Endothelial cell of umbilical vein (primary cell): ENCODE measurements around the gene RAMP1. TPM values are rescaled to one million over a fixed set of nuclear protein-coding genes. Genes with fewer than 3 reads are reported as not detected.

ENCODE experiments used
- BruUV-seq: library from RNA; stranded (reverse); fragments of 400-500 nt; replicated peaks from 2 replicates; lab custom pipeline; 2021; lab: Mats Ljungman, UMichigan
- CTCF ChIA-PET: fragments of 300-600, 350-600 bp; sonication (Branson Sonifier 250); formaldehyde crosslinking; loops from one replicate; lab custom pipeline; 2021; ENCODE audit warnings: antibody characterized with exemption, inconsistent platforms; lab: Charles Lee
- POLR2A ChIA-PET: fragments of 300-600, 350-600 bp; sonication (Branson Sonifier 250); formaldehyde crosslinking; loops from one replicate; lab custom pipeline; 2021; ENCODE audit warnings: antibody characterized with exemption, inconsistent platforms; lab: Charles Lee
- DNase-seq: peaks from one replicate; pipeline ENCODE4 v3.0.0-alpha.2; 2011; ENCODE audit warnings: low read depth, low spot score
- FAIRE-seq: peaks from 2 replicates; lab custom pipeline; 2011; peaks lifted over from hg19 to GRCh38; lab: Jason Lieb, UNC
- H2AFZ ChIP-seq: 2 replicates; pipeline ENCODE4 v1.6.0; 2012; ENCODE audit warnings: low read depth, low read length, control low read depth, inconsistent platforms
- H3K27ac ChIP-seq: 2 replicates; pipeline ENCODE4 v1.5.1; 2011; ENCODE audit warnings: low read depth, mild to moderate bottlenecking, control low read depth, low read length, moderate library complexity; ENCODE audit not compliant: insufficient read depth
- H3K27me3 ChIP-seq, 2 experiments: 2 replicates each; pipeline versions ENCODE4 v1.6.0 to v1.6.1; 2011; ENCODE audit warnings: low read length in 2 of 2, mixed read lengths in 1 of 2; ENCODE audit not compliant: control insufficient read depth in 2 of 2, insufficient read depth in 2 of 2
- H3K36me3 ChIP-seq, 2 experiments: 2 replicates in 1 of 2; 3 replicates in 1 of 2; pipeline ENCODE4 v1.5.1; 2011; ENCODE audit warnings: low read length in 2 of 2, mild to moderate bottlenecking in 1 of 2, moderate library complexity in 1 of 2; ENCODE audit not compliant: control insufficient read depth in 2 of 2, insufficient read depth in 2 of 2; ENCODE audit errors: extremely low read depth in 1 of 2
- H3K4me1 ChIP-seq: 3 replicates; pipeline ENCODE4 v1.5.1; 2011; ENCODE audit warnings: mild to moderate bottlenecking, low read length; ENCODE audit not compliant: control insufficient read depth, insufficient read depth; ENCODE audit errors: extremely low read depth
- H3K4me2 ChIP-seq: 2 replicates; pipeline ENCODE4 v1.6.1; 2011; ENCODE audit warnings: low read length, control low read depth, mixed read lengths; ENCODE audit not compliant: insufficient read depth
- H3K4me3 ChIP-seq, 3 experiments: fragments of 200-600 bp in 1 of 3; sonication (generic), shearing (Covaris generic) in 1 of 3; replicated peaks in 1 of 3; 2 replicates each; pipeline ENCODE4 v1.5.1; 2011 to 2016; ENCODE audit warnings: control low read depth in 3 of 3, low read length in 3 of 3, mild to moderate bottlenecking in 2 of 3, inconsistent platforms in 1 of 3, low read depth in 1 of 3, moderate library complexity in 1 of 3; ENCODE audit not compliant: insufficient read depth in 1 of 3
- H3K79me2 ChIP-seq: 2 replicates; pipeline ENCODE4 v1.6.0; 2012; ENCODE audit warnings: low read length, inconsistent platforms; ENCODE audit not compliant: control insufficient read depth, insufficient read depth
- H3K9ac ChIP-seq: replicated peaks from 2 replicates; pipeline ENCODE3; 2011; ENCODE audit warnings: low read length, control low read depth; ENCODE audit not compliant: insufficient read depth; ENCODE audit errors: extremely low read depth
- H3K9me1 ChIP-seq: replicated peaks from 3 replicates; pipeline ENCODE4 v1.6.0; 2011; ENCODE audit warnings: mild to moderate bottlenecking, low read length; ENCODE audit not compliant: control insufficient read depth, insufficient read depth; ENCODE audit errors: extremely low read depth
- H3K9me3 ChIP-seq: replicated peaks from 2 replicates; pipeline ENCODE4 v1.5.1; 2012; ENCODE audit warnings: low read length, inconsistent platforms; ENCODE audit not compliant: control insufficient read depth, insufficient read depth
- H4K20me1 ChIP-seq: replicated peaks from 2 replicates; pipeline ENCODE3; 2011; ENCODE audit warnings: mild to moderate bottlenecking, low read length; ENCODE audit not compliant: control insufficient read depth, insufficient read depth; ENCODE audit errors: extremely low read depth
- CTCF ChIP-seq, 2 donors: IDR thresholded peaks; 1 replicate in 1 of 2; 2 replicates in 1 of 2; pipeline ENCODE4 v1.5.1; 2011; ENCODE audit warnings: low read length in 2 of 2, mild to moderate bottlenecking in 2 of 2, moderate library complexity in 2 of 2, control low read depth in 1 of 2, inconsistent platforms in 1 of 2, low read depth in 1 of 2; ENCODE audit not compliant: insufficient read depth in 1 of 2; ENCODE audit errors: extremely low read depth in 1 of 2
- EZH2 ChIP-seq: IDR thresholded peaks from 2 replicates; pipeline ENCODE4 v1.6.1; 2012; ENCODE audit warnings: borderline replicate concordance, low read depth, mild to moderate bottlenecking, moderate library complexity, low read length, inconsistent platforms; ENCODE audit not compliant: severe bottlenecking
- FOS ChIP-seq: IDR thresholded peaks from 2 replicates; pipeline ENCODE4 v1.6.1; 2011; ENCODE audit warnings: mild to moderate bottlenecking, low read length, moderate library complexity, borderline replicate concordance; ENCODE audit not compliant: insufficient read depth
- JUN ChIP-seq: IDR thresholded peaks from 2 replicates; pipeline ENCODE4 v1.6.1; 2011; ENCODE audit warnings: borderline replicate concordance, low read depth; ENCODE audit not compliant: insufficient read length, insufficient read depth
- MAX ChIP-seq: IDR thresholded peaks from 2 replicates; pipeline ENCODE4 v1.6.1; 2011; ENCODE audit not compliant: insufficient read depth, insufficient read length
- MYC ChIP-seq: IDR thresholded peaks from one replicate; pipeline ENCODE4 v1.6.1; 2011; ENCODE audit warnings: mild to moderate bottlenecking, low read depth, low read length
- POLR2A ChIP-seq: IDR thresholded peaks from 2 replicates; pipeline ENCODE4 v1.6.1; 2012; ENCODE audit warnings: low read depth, mild to moderate bottlenecking, control low read depth, low read length
- POLR2AphosphoS5 ChIP-seq: IDR thresholded peaks from 2 replicates; pipeline ENCODE4 v1.6.1; 2012; ENCODE audit warnings: low read depth, mild to moderate bottlenecking, control low read depth, low read length, moderate library complexity; ENCODE audit not compliant: insufficient read depth
- dilution Hi-C: fragments of 300-500 bp; cut with MboI; formaldehyde crosslinking; loops from one replicate; pipeline ENCODE4 v1.15.0; 2019; ENCODE audit warnings: low sequenced_read_pairs; ENCODE audit not compliant: extremely low pct_ligation_motif_present
- intact Hi-C: fragments of 100-400 bp; cut with micrococcal nuclease; formaldehyde crosslinking; loops from one replicate; pipeline ENCODE4 v1.10.0; 2022
- polyA plus RNA-seq, 4 experiments: library from polyadenylated mRNA; depleted of rRNA in 3 of 4; stranded (reverse) in 3 of 4; unstranded in 1 of 4; fragments of >200 nt; gene quantifications; 2 replicates each; pipeline versions ENCODE4 v1.2.1 to v1.2.3, GENCODE V29; 2011 to 2012; ENCODE audit warnings: missing spikeins in 1 of 4
- total RNA-seq: library from RNA; stranded (reverse); gene quantifications from 2 replicates; pipeline ENCODE4 v1.2.3, GENCODE V29; 2021

The RAMP1 gene
- total and polyA plus RNA-seq, 2 donors (not counting 3 experiments of a cell fraction or from before 2014, with no cell fraction given) = 0.18 TPM; not detected in 1

GRCh38 chr2:237873421-237873831 lies 14.0 kb downstream of the RAMP1 start:
- Histone ChIP-seq H2AFZ (no peak overlapping the region), H3K36me3 (no peaks in the 10 kb centered on the region), H3K27me3 (no peaks in the 10 kb centered on the region), H3K27ac (no peak overlapping the region), H3K9me3 (no peaks in the 10 kb centered on the region), H3K4me3 (no peak overlapping the region), H3K4me2 (no peak overlapping the region), H3K4me1 (no peaks in the 10 kb centered on the region), H3K9me1 (no peaks in the 10 kb centered on the region), H4K20me1 (no peaks in the 10 kb centered on the region), H3K9ac (no peak overlapping the region), H3K79me2 (no peaks in the 10 kb centered on the region)
- ChIA-PET POLR2A (no interaction called here), CTCF (interaction anchor here (1.0 kb wide), 1 partner anchor 15 kb away, joined by 4 read pairs; no protein-coding TSS in a partner anchor)
- FAIRE-seq = no peak
- no peak for DNase-seq
- BruUV-seq = no TSS peak
- dilution Hi-C loops = no loop called here
- TF ChIP-seq CTCF (IDR thresholded peaks at IDR 0.05; ENCODE audit: extremely low read depth in 1 of 2, insufficient read depth in 1 of 2, low read depth in 1 of 2, low read length in 2 of 2) = no peak
- no peak for TF ChIP-seq FOS
- TF ChIP-seq MAX = no peak
- intact Hi-C loops = no loop called here

GRCh38 chr2:237873897-237874551 lies 14.6 kb downstream of the RAMP1 start:
- no peak overlapping the region for H3K9ac ChIP-seq
- DNase-seq = no peak
- H3K27ac ChIP-seq = no peak overlapping the region
- H3K36me3 ChIP-seq = no peaks in the 10 kb centered on the region
- POLR2A ChIA-PET = no interaction called here
- intact Hi-C loops = no loop called here
- no peaks in the 10 kb centered on the region for H3K9me3 ChIP-seq
- CTCF ChIA-PET = no interaction called here
- dilution Hi-C loops = no loop called here
- no peaks in the 10 kb centered on the region for H4K20me1 ChIP-seq
- TF ChIP-seq FOS (no peak), EZH2 (no peak), POLR2A (no peak), MAX (no peak), POLR2AphosphoS5 (no peak), JUN (no peak), MYC (no peak)
- no peaks in the 10 kb centered on the region for H3K4me1 ChIP-seq
- no TSS peak for BruUV-seq
- no peak overlapping the region for H3K4me3 ChIP-seq
- no peak for FAIRE-seq
- H3K79me2 ChIP-seq = no peaks in the 10 kb centered on the region
- no peak overlapping the region for H3K4me2 ChIP-seq
- H3K27me3 ChIP-seq = no peaks in the 10 kb centered on the region
- no peak overlapping the region for H2AFZ ChIP-seq
- H3K9me1 ChIP-seq = no peaks in the 10 kb centered on the region
